ENCODE data around the gene CRIM1. TPM values are rescaled to one million over a fixed set of nuclear protein-coding genes. Genes with fewer than 3 reads are reported as not detected.

The CRIM1 gene
- total RNA-seq, 1 experiment from 2014 or later: 133 TPM

DNA sequence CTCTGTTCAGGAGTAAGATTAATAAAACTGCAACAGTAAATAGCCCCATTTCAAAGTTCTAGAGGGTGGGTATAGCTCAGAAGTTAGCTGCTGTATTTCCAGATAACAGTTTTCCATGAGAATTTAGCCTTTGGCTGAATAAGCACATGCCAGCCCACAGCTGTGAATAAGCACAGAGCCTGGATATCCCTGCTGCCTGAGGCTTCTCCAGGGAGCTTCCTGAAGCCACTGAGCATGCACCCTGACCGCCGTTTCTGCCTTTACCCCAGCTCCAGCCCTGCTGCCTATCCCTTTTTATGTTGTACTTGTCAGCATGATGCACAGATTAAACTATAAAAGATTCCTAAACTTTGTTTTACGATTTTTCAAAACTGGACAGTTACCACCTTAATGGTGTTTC is 157.1 kb downstream of the CRIM1 start:
- intact Hi-C loops (cut with micrococcal nuclease; ENCODE audit: unreplicated experiment): no loop called here
- H3K36me3 ChIP-seq (ENCODE audit: low read depth): peaks cover 37% of the 10 kb centered on the region; the same call in 1 of the 2 replicates

DNA sequence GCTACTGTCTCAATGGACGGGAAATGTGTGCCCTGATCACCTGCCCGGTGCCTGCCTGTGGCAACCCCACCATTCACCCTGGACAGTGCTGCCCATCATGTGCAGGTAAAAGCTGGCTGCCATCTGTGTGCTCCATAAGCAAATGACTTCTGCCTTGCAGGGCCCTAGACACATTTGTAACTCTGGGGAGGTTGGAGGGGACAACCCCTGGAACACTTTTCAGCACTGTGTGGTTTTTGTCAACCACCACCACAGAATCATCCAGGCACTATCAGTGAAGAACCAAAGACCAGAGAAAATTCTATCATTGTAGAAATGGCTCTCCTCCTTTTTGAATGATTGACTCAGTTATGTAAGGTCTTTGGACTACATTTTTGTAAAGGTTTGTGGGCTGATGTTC is 158.1 kb downstream of the CRIM1 start:
- no peaks in the 10 kb centered on the region for H3K4me1 ChIP-seq (replicated peaks; ENCODE audit: insufficient read depth)
- no TSS peak for BruUV-seq (replicated peaks)
- H2AFZ ChIP-seq: no peak overlapping the region
- H3K79me2 ChIP-seq (ENCODE audit: low read depth): no peaks in the 10 kb centered on the region
- no peaks in the 10 kb centered on the region for H3K9me3 ChIP-seq (ENCODE audit: insufficient read depth, low read depth)
- no peaks in the 10 kb centered on the region for H4K20me1 ChIP-seq (ENCODE audit: insufficient read depth)
- intact Hi-C loops (cut with micrococcal nuclease; ENCODE audit: unreplicated experiment): no loop called here
- TF ChIP-seq, protein P1, sequence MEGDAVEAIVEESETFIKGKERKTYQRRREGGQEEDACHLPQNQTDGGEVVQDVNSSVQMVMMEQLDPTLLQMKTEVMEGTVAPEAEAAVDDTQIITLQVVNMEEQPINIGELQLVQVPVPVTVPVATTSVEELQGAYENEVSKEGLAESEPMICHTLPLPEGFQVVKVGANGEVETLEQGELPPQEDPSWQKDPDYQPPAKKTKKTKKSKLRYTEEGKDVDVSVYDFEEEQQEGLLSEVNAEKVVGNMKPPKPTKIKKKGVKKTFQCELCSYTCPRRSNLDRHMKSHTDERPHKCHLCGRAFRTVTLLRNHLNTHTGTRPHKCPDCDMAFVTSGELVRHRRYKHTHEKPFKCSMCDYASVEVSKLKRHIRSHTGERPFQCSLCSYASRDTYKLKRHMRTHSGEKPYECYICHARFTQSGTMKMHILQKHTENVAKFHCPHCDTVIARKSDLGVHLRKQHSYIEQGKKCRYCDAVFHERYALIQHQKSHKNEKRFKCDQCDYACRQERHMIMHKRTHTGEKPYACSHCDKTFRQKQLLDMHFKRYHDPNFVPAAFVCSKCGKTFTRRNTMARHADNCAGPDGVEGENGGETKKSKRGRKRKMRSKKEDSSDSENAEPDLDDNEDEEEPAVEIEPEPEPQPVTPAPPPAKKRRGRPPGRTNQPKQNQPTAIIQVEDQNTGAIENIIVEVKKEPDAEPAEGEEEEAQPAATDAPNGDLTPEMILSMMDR (conservative IDR thresholded peaks at IDR 0.05): no peak
- TF ChIP-seq EZH2 (IDR thresholded peaks at IDR 0.05; ENCODE audit: low read depth): no peak
- no peaks in the 10 kb centered on the region for H3F3A ChIP-seq (ENCODE audit: insufficient read depth, low read depth)
- no peak overlapping the region for H3K27ac ChIP-seq
- no peak overlapping the region for H3K4me2 ChIP-seq
- H3K36me3 ChIP-seq (ENCODE audit: low read depth): peaks cover 40% of the 10 kb centered on the region
- ChIA-PET CTCF (no interaction called here), POLR2A (ENCODE audit: unreplicated experiment) (no interaction called here)
- no peaks in the 10 kb centered on the region for H3K9me2 ChIP-seq (ENCODE audit: insufficient read depth)
- no peak for DNase-seq
- H3K4me3 ChIP-seq: no peak overlapping the region
- no peaks in the 10 kb centered on the region for H3K27me3 ChIP-seq (ENCODE audit: insufficient read depth, low read depth)

More for the DNA sequence above, 157.1 kb downstream of the CRIM1 start:
- ChIA-PET POLR2A (ENCODE audit: unreplicated experiment) (no interaction called here), CTCF (no interaction called here)
- no peaks in the 10 kb centered on the region for H3K4me1 ChIP-seq (replicated peaks; ENCODE audit: insufficient read depth)
- TF ChIP-seq, protein P1 (conservative IDR thresholded peaks at IDR 0.05): no peak
- TF ChIP-seq EZH2 (IDR thresholded peaks at IDR 0.05; ENCODE audit: low read depth): no peak
- no peak overlapping the region for H2AFZ ChIP-seq
- no peaks in the 10 kb centered on the region for H3F3A ChIP-seq (ENCODE audit: insufficient read depth, low read depth)
- H3K9me3 ChIP-seq (ENCODE audit: insufficient read depth, low read depth): no peaks in the 10 kb centered on the region
- no peak for DNase-seq
- H3K4me2 ChIP-seq: no peak overlapping the region
- H3K27me3 ChIP-seq (ENCODE audit: insufficient read depth, low read depth): no peaks in the 10 kb centered on the region
- H3K27ac ChIP-seq: no peak overlapping the region
- H3K4me3 ChIP-seq: no peak overlapping the region
- H3K9me2 ChIP-seq (ENCODE audit: insufficient read depth): no peaks in the 10 kb centered on the region
- H3K79me2 ChIP-seq (ENCODE audit: low read depth): no peaks in the 10 kb centered on the region
- no TSS peak for BruUV-seq (replicated peaks)
- H4K20me1 ChIP-seq (ENCODE audit: insufficient read depth): no peaks in the 10 kb centered on the region; the same call in 1 of the 2 replicates

DNA sequence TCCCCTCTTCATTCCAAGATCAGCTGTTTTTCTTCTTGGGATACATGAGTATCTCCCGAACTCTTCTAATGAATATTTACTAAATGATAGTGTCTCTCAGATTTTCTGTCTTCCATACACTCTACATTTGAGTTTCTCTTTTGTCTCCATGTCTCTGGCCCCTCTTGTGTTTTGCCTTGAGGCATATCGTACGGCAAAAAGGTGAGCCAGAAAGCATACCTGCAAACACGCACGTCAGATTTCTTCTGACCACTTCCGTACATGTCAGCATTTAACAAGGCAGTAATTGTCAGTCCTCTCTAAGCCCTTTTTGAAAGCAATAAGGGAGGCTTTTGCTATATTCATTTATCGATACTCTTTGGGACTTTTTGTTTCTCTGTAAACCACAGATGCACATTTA is 160.0 kb downstream of the CRIM1 start:
- Histone ChIP-seq H3K4me2 (no peak overlapping the region), H3K9me3 (ENCODE audit: insufficient read depth, low read depth) (no peaks in the 10 kb centered on the region), H4K20me1 (ENCODE audit: insufficient read depth) (no peaks in the 10 kb centered on the region), H3K27ac (no peak overlapping the region), H3F3A (ENCODE audit: insufficient read depth, low read depth) (no peaks in the 10 kb centered on the region), H3K9me2 (ENCODE audit: insufficient read depth) (no peaks in the 10 kb centered on the region), H3K36me3 (ENCODE audit: low read depth) (peaks cover 29% of the 10 kb centered on the region), H3K79me2 (ENCODE audit: low read depth) (no peaks in the 10 kb centered on the region), H3K4me3 (no peak overlapping the region), H2AFZ (no peak overlapping the region), H3K4me1 (replicated peaks; ENCODE audit: insufficient read depth) (no peaks in the 10 kb centered on the region), H3K27me3 (ENCODE audit: insufficient read depth, low read depth) (no peaks in the 10 kb centered on the region)
- CTCF ChIA-PET: no interaction called here
- TF ChIP-seq EZH2 (IDR thresholded peaks at IDR 0.05; ENCODE audit: low read depth): no peak
- TF ChIP-seq, protein P1 (conservative IDR thresholded peaks at IDR 0.05): no peak
- POLR2A ChIA-PET (ENCODE audit: unreplicated experiment): no interaction called here
- intact Hi-C loops (cut with micrococcal nuclease; ENCODE audit: unreplicated experiment): no loop called here
- no peak for DNase-seq
- BruUV-seq (replicated peaks): no TSS peak

All from PC-9 (cell line).